HCT116 (cell line): ENCODE data around the gene KRTAP5-5. TPM values are rescaled to one million over a fixed set of nuclear protein-coding genes. Genes with fewer than 3 reads are reported as not detected.

ENCODE experiments used
- ATAC-seq: fragments of 200-7000 bp; cut with Tn5 transposase; 2 replicates; pipeline ENCODE4 v1.9.1; 2020; ENCODE audit warnings: mild to moderate bottlenecking, moderate library complexity
- BruUV-seq: library from RNA; stranded (reverse); fragments of 400-500 nt; replicated peaks from 2 replicates; lab custom pipeline; 2021; lab: Mats Ljungman, UMichigan
- CTCF ChIA-PET: fragments of 300-600 bp; sonication (Branson Sonifier 250); formaldehyde crosslinking; loops from one replicate; lab custom pipeline; 2021; ENCODE audit warnings: antibody characterized with exemption; lab: Charles Lee
- POLR2A ChIA-PET: fragments of 300-600, 350-600 bp; sonication (Branson Sonifier 250); formaldehyde crosslinking; loops from one replicate; lab custom pipeline; 2021; ENCODE audit warnings: antibody characterized with exemption; lab: Charles Lee
- RAD21 ChIA-PET, 2 experiments: fragments of 300-600 bp; sonication (Branson Sonifier 250); formaldehyde crosslinking; loops; one replicate each; lab custom pipeline; 2023; ENCODE audit warnings: low total read pairs in 2 of 2; ENCODE audit not compliant: uncharacterized antibody in 2 of 2, unreplicated experiment in 2 of 2, low non-redundant PET in 1 of 2; lab: Charles Lee
- DNase-seq: peaks from one replicate; pipeline ENCODE4 v3.0.0-alpha.2; 2010; ENCODE audit warnings: low read depth, low spot score
- H2AFZ ChIP-seq: fragments of 200-600 bp; shearing (Covaris generic), sonication (generic); 2 replicates; pipeline ENCODE4 v1.6.1; 2017; ENCODE audit warnings: low read depth, mixed run types, mixed read lengths, antibody characterized with exemption, low read length; ENCODE audit not compliant: poor library complexity, severe bottlenecking
- H3K27ac ChIP-seq: 2 replicates; pipeline ENCODE4 v1.5.1; 2012; ENCODE audit warnings: low read depth, low read length
- H3K27me3 ChIP-seq: fragments of 200-600 bp; sonication (generic); 2 replicates; pipeline ENCODE4 v1.6.1; 2016; ENCODE audit warnings: mixed run types, low read length, mixed read lengths; ENCODE audit not compliant: insufficient read depth
- H3K36me3 ChIP-seq, 2 experiments: fragments of 200-500 bp in 1 of 2; fragments of 200-600 bp in 1 of 2; sonication (Bioruptor generic) in 1 of 2; sonication (generic) in 1 of 2; 2 replicates each; pipeline versions ENCODE4 v1.5.1 to v1.6.1; 2014 to 2016; ENCODE audit warnings: low read length in 2 of 2, inconsistent platforms in 1 of 2, mixed read lengths in 1 of 2, mixed run types in 1 of 2; ENCODE audit not compliant: insufficient read depth in 2 of 2, control insufficient read depth in 1 of 2
- H3K4me1 ChIP-seq, 2 experiments: fragments of 200-600 bp in 1 of 2; sonication (generic) in 1 of 2; 2 replicates each; pipeline versions ENCODE4 v1.5.1 to v1.6.1; 2012 to 2017; ENCODE audit warnings: low read length in 2 of 2, inconsistent platforms in 1 of 2, mild to moderate bottlenecking in 1 of 2, mixed read lengths in 1 of 2, mixed run types in 1 of 2, moderate library complexity in 1 of 2; ENCODE audit not compliant: insufficient read depth in 2 of 2, control insufficient read depth in 1 of 2
- H3K4me2 ChIP-seq: fragments of 200-600 bp; sonication (generic); 2 replicates; pipeline ENCODE4 v1.6.1; 2017; ENCODE audit warnings: mixed run types, low read length, mixed read lengths
- H3K4me3 ChIP-seq, 2 experiments: fragments of 200-600 bp in 1 of 2; sonication (generic) in 1 of 2; replicated peaks in 1 of 2; 2 replicates each; pipeline ENCODE4 v1.5.1; 2011 to 2016; ENCODE audit warnings: low read length in 2 of 2, control low read depth in 1 of 2, low read depth in 1 of 2, mild to moderate bottlenecking in 1 of 2, mixed read lengths in 1 of 2, mixed run types in 1 of 2
- H3K79me2 ChIP-seq: fragments of 200-600 bp; sonication (generic); 2 replicates; pipeline ENCODE4 v1.6.1; 2017; ENCODE audit warnings: mild to moderate bottlenecking, mixed run types, low read length, moderate library complexity, mixed read lengths; ENCODE audit not compliant: insufficient read depth
- H3K9ac ChIP-seq: fragments of 200-600 bp; sonication (generic); 2 replicates; pipeline ENCODE4 v1.6.1; 2016; ENCODE audit warnings: low read length, mixed read lengths
- H3K9me2 ChIP-seq: fragments of 200-600 bp; sonication (generic), shearing (Covaris generic); 2 replicates; pipeline ENCODE4 v1.6.1; 2017; ENCODE audit warnings: mixed run types, mild to moderate bottlenecking, moderate library complexity; ENCODE audit not compliant: insufficient read depth
- H3K9me3 ChIP-seq, 2 experiments: fragments of 200-500 bp in 1 of 2; fragments of 200-600 bp in 1 of 2; sonication (Bioruptor generic) in 1 of 2; sonication (generic) in 1 of 2; 2 replicates each; pipeline ENCODE4 v1.6.1; 2014 to 2017; ENCODE audit warnings: low read length in 2 of 2, mixed read lengths in 2 of 2, inconsistent platforms in 1 of 2, low read depth in 1 of 2, mild to moderate bottlenecking in 1 of 2, mixed run types in 1 of 2, moderate library complexity in 1 of 2; ENCODE audit not compliant: control insufficient read depth in 1 of 2, insufficient read depth in 1 of 2
- H4K20me1 ChIP-seq: fragments of 200-600 bp; sonication (generic), shearing (Covaris generic); 2 replicates; pipeline ENCODE4 v1.6.1; 2017; ENCODE audit warnings: mixed run types, mild to moderate bottlenecking, moderate library complexity; ENCODE audit not compliant: insufficient read depth
- CBX3 ChIP-seq: IDR thresholded peaks from 2 replicates; pipeline ENCODE4 v1.6.1; 2012; ENCODE audit warnings: low read depth
- CTCF ChIP-seq, 3 experiments: fragments of 200-600 bp in 1 of 3; sonication (generic) in 1 of 3; IDR thresholded peaks in 2 of 3; conservative IDR thresholded peaks in 1 of 3; 2 replicates each; pipeline ENCODE4 v1.5.1; 2012 to 2017; ENCODE audit warnings: low read depth in 2 of 3, low read length in 2 of 3, antibody characterized with exemption in 1 of 3, borderline replicate concordance in 1 of 3, control low read depth in 1 of 3, mild to moderate bottlenecking in 1 of 3, mixed read lengths in 1 of 3, mixed run types in 1 of 3, moderate library complexity in 1 of 3; ENCODE audit not compliant: insufficient read depth in 1 of 3
- EZH2 ChIP-seq: fragments of 200-600 bp; sonication (generic); IDR thresholded peaks from 2 replicates; pipeline ENCODE4 v1.6.1; 2017; ENCODE audit warnings: antibody characterized with exemption, mixed run types
- FOSL1 ChIP-seq: IDR thresholded peaks from 2 replicates; pipeline ENCODE4 v1.6.1; 2012; ENCODE audit warnings: low read depth
- JUND ChIP-seq: IDR thresholded peaks from 2 replicates; pipeline ENCODE4 v1.6.1; 2012
- MAX ChIP-seq: IDR thresholded peaks from 2 replicates; pipeline ENCODE4 v1.6.1; 2012
- POLR2AphosphoS5 ChIP-seq: IDR thresholded peaks from 2 replicates; pipeline ENCODE4 v1.6.1; 2011; ENCODE audit warnings: mild to moderate bottlenecking, low read depth, low read length, moderate library complexity
- REST ChIP-seq: IDR thresholded peaks from 2 replicates; pipeline ENCODE4 v1.6.1; 2012; ENCODE audit warnings: low read depth
- SIN3A ChIP-seq: IDR thresholded peaks from 2 replicates; pipeline ENCODE4 v1.6.1; 2012; ENCODE audit warnings: low read depth
- SP1 ChIP-seq: IDR thresholded peaks from 2 replicates; pipeline ENCODE4 v1.6.1; 2012; ENCODE audit warnings: low read depth
- SRF ChIP-seq: IDR thresholded peaks from 2 replicates; pipeline ENCODE4 v1.6.1; 2012; ENCODE audit warnings: low read depth
- ZBTB33 ChIP-seq: IDR thresholded peaks from 2 replicates; pipeline ENCODE4 v1.6.1; 2011; ENCODE audit warnings: mild to moderate bottlenecking, low read length, moderate library complexity; ENCODE audit not compliant: insufficient replicate concordance; ENCODE audit errors: extremely low read depth
- ZFX ChIP-seq: fragments of 450-650 bp; IDR thresholded peaks from 2 replicates; pipeline ENCODE4 v1.6.1; 2017
- intact Hi-C: fragments of 100-400 bp; cut with micrococcal nuclease; formaldehyde crosslinking; loops from 2 replicates; pipeline ENCODE4 v1.10.0; 2022
- total RNA-seq: library from RNA; stranded (reverse); gene quantifications from one replicate; pipeline ENCODE4 v1.2.1, GENCODE V29; 2021; ENCODE audit not compliant: unreplicated experiment

KRTAP5-5 gene
- total RNA-seq, 1 experiment from 2014 or later = not detected

- H3K4me1 ChIP-seq = peaks cover 0 to 3% of the 10 kb centered on the region in 2 experiments; a peak in 1 of 4 replicates
- POLR2A ChIA-PET = no interaction called here
- H3K27ac ChIP-seq = no peak overlapping the region
- H3K4me2 ChIP-seq = no peak overlapping the region
- TF ChIP-seq SRF = no peak
- TF ChIP-seq CBX3 = no peak
- TF ChIP-seq REST = no peak
- TF ChIP-seq ZFX = no peak
- no peak for TF ChIP-seq SIN3A
- no peak overlapping the region for H3K9ac ChIP-seq
- intact Hi-C loops = no loop called here
- H3K79me2 ChIP-seq = no peaks in the 10 kb centered on the region
- H3K9me3 ChIP-seq = no peaks in the 10 kb centered on the region
- no TSS peak for BruUV-seq
- peaks cover 19% of the 10 kb centered on the region; the same call in 1 of the 2 replicates for H3K27me3 ChIP-seq
- H3K9me2 ChIP-seq = no peaks in the 10 kb centered on the region
- H3K36me3 ChIP-seq = no peaks in the 10 kb centered on the region
- H2AFZ ChIP-seq = no peak overlapping the region
- H3K4me3 ChIP-seq = no peak overlapping the region
- DNase-seq (no peak), ATAC-seq (no peak)
- CTCF ChIA-PET = interaction anchor here (1.2 kb wide), 1 partner anchor 52 kb away, joined by 3 read pairs; no protein-coding TSS in a partner anchor
- H4K20me1 ChIP-seq = no peaks in the 10 kb centered on the region
- RAD21 ChIA-PET = no interaction called here
Observed at GRCh38 chr11:1598816-1599215, 30.8 kb upstream of the KRTAP5-5 start.

- no peak overlapping the region for H3K27ac ChIP-seq
- no peak overlapping the region for H3K4me3 ChIP-seq
- intact Hi-C loops = no loop called here
- no peak for TF ChIP-seq MAX
- TF ChIP-seq SRF = no peak
- TF ChIP-seq JUND = no peak
- TF ChIP-seq POLR2AphosphoS5 = no peak
- TF ChIP-seq FOSL1 = no peak
- TF ChIP-seq CBX3 = no peak
- no peak for TF ChIP-seq EZH2
- TF ChIP-seq SP1 = no peak
- no peak for TF ChIP-seq CTCF (IDR thresholded peaks at IDR 0.05 in 2 of 3, conservative IDR thresholded peaks at IDR 0.05 in 1 of 3; ENCODE audit: borderline replicate concordance in 1 of 3, insufficient read depth in 1 of 3, low read depth in 2 of 3, low read length in 2 of 3)
- no peak for TF ChIP-seq ZFX
- TF ChIP-seq ZBTB33 = no peak
- H3K27me3 ChIP-seq = peaks cover 18% of the 10 kb centered on the region; the same call in 1 of the 2 replicates
- POLR2A ChIA-PET = no interaction called here
- H3K9me3 ChIP-seq = no peaks in the 10 kb centered on the region
- CTCF ChIA-PET = no interaction called here
- BruUV-seq = no TSS peak
- H2AFZ ChIP-seq = no peak overlapping the region
- DNase-seq (no peak), ATAC-seq (no peak)
- no peaks in the 10 kb centered on the region for H3K36me3 ChIP-seq
- no peaks in the 10 kb centered on the region for H3K9me2 ChIP-seq
- RAD21 ChIA-PET = no interaction called here
- H3K4me1 ChIP-seq = peaks cover 0 to 2% of the 10 kb centered on the region in 2 experiments; a peak in 1 of 4 replicates
- no peaks in the 10 kb centered on the region for H4K20me1 ChIP-seq
- H3K9ac ChIP-seq = no peak overlapping the region
- H3K79me2 ChIP-seq = no peaks in the 10 kb centered on the region
- no peak overlapping the region for H3K4me2 ChIP-seq
Observed at GRCh38 chr11:1600626-1601025, 28.9 kb upstream of the KRTAP5-5 start.
